ENCODE results near the gene CDC42EP3. TPM values are rescaled to one million over a fixed set of nuclear protein-coding genes. Genes with fewer than 3 reads are reported as not detected.
A peak's percentile ranks its signal among the peaks of the same experiment; 100 is the strongest.

Gene CDC42EP3
- total and polyA plus RNA-seq, 9 donors, result 12.0 to 82.7 (median 27.6) TPM

- no peaks in the 10 kb centered on the region for H3K27me3 ChIP-seq
- H3K9me3 ChIP-seq, result no peaks in the 10 kb centered on the region
- H3K4me3 ChIP-seq, result no peak overlapping the region
- DNase-seq, result peak in 3 of 5 donors; percentile 28 to 53 (median 39)
- 14 to 24% (median 17%) methylated on average over 11 of the region's 11 CpGs for WGBS, 3 donors
- no peaks in the 10 kb centered on the region for H3K36me3 ChIP-seq
- peaks cover 7% of the 10 kb centered on the region for H3K4me1 ChIP-seq (ENCODE audit: insufficient read depth)
- TF ChIP-seq EP300 (IDR thresholded peaks at IDR 0.05) (no peak), CTCF (IDR thresholded peaks at IDR 0.05) (no peak)
- intact Hi-C loops (cut with DNase I), result no loop called here
- H3K27ac ChIP-seq, result no peak overlapping the region
Measured at GRCh38 chr2:37625796-37626571, 45.5 kb downstream of the CDC42EP3 start.

- H3K27ac ChIP-seq, result no peak overlapping the region
- no peak for TF ChIP-seq POLR2A (IDR thresholded peaks at IDR 0.05)
- no peak for TF ChIP-seq EP300 (IDR thresholded peaks at IDR 0.05)
- no peak for TF ChIP-seq CTCF (IDR thresholded peaks at IDR 0.05)
- no peaks in the 10 kb centered on the region for H3K27me3 ChIP-seq
- intact Hi-C loops (cut with DNase I), result no loop called here
- no peak for DNase-seq
- no peak overlapping the region for H3K4me3 ChIP-seq
- no peaks in the 10 kb centered on the region for H3K9me3 ChIP-seq
- H3K4me1 ChIP-seq (ENCODE audit: insufficient read depth), result peaks cover 7% of the 10 kb centered on the region
- no peaks in the 10 kb centered on the region for H3K36me3 ChIP-seq
Measured at GRCh38 chr2:37625156-37625555, 46.3 kb downstream of the CDC42EP3 start.

- 92 to 95% (median 93%) methylated on average over 8 of the region's 8 CpGs for WGBS, 3 donors
- no peak overlapping the region for H3K4me3 ChIP-seq
- no peaks in the 10 kb centered on the region for H3K36me3 ChIP-seq
- intact Hi-C loops (cut with DNase I), result no loop called here
- TF ChIP-seq EP300 (IDR thresholded peaks at IDR 0.05) (no peak), CTCF (IDR thresholded peaks at IDR 0.05) (no peak), POLR2A (IDR thresholded peaks at IDR 0.05) (no peak)
- H3K9me3 ChIP-seq, result no peaks in the 10 kb centered on the region
- no peaks in the 10 kb centered on the region for H3K27me3 ChIP-seq
- H3K4me1 ChIP-seq (ENCODE audit: insufficient read depth), result peaks cover 7% of the 10 kb centered on the region
- DNase-seq, result no peak
- no peak overlapping the region for H3K27ac ChIP-seq
Measured at GRCh38 chr2:37623971-37624900, 47.2 kb downstream of the CDC42EP3 start.

GRCh38 chr2:37623406-37623805, 48.0 kb downstream of the CDC42EP3 start:
- DNase-seq, result no peak

More at GRCh38 chr2:37623406-37623805, 48.0 kb downstream of the CDC42EP3 start:
- Histone ChIP-seq H3K27ac (no peak overlapping the region), H3K36me3 (no peaks in the 10 kb centered on the region), H3K9me3 (no peaks in the 10 kb centered on the region), H3K4me3 (no peak overlapping the region), H3K4me1 (ENCODE audit: insufficient read depth) (peaks cover 7% of the 10 kb centered on the region), H3K27me3 (no peaks in the 10 kb centered on the region)
- no peak for TF ChIP-seq POLR2A (IDR thresholded peaks at IDR 0.05)
- no peak for TF ChIP-seq EP300 (IDR thresholded peaks at IDR 0.05)
- no peak for TF ChIP-seq CTCF (IDR thresholded peaks at IDR 0.05)
- intact Hi-C loops (cut with DNase I), result no loop called here
